Tibial artery (tissue), 4 donors: ENCODE data around the gene SPATA3.

Experiments
- DNase-seq, 2 donors: peaks; one replicate each; pipeline ENCODE4 v3.0.0-alpha.2; 2019
- H3K27ac ChIP-seq, 2 donors: fragments of 200-600 bp; sonication (generic) in 1 of 2; 1 replicate in 1 of 2; 2 replicates in 1 of 2; pipeline ENCODE4 v1.5.1; 2018 to 2019; ENCODE audit warnings: mild to moderate bottlenecking in 1 of 2
- H3K27me3 ChIP-seq, 2 donors: fragments of 200-600 bp; sonication (generic) in 1 of 2; one replicate each; pipeline versions ENCODE4 v1.5.1 to v1.6.0; 2016 to 2019
- H3K36me3 ChIP-seq, 3 donors: fragments of 200-600 bp; sonication (generic) in 2 of 3; one replicate each; pipeline ENCODE4 v1.5.1; 2016 to 2019; ENCODE audit warnings: mild to moderate bottlenecking in 2 of 3
- H3K4me1 ChIP-seq, 4 donors: fragments of 200-600 bp; sonication (generic) in 2 of 4; 1 replicate in 3 of 4; 2 replicates in 1 of 4; pipeline ENCODE4 v1.5.1; 2016 to 2019
- H3K4me3 ChIP-seq, 2 donors: fragments of 200-600 bp; sonication (generic) in 1 of 2; 1 replicate in 1 of 2; 2 replicates in 1 of 2; pipeline ENCODE4 v1.5.1; 2018 to 2019; ENCODE audit warnings: mild to moderate bottlenecking in 2 of 2
- H3K9me3 ChIP-seq, 3 donors: fragments of 200-600 bp; sonication (generic) in 1 of 3; one replicate each; pipeline ENCODE4 v1.5.1; 2016 to 2019
- CTCF ChIP-seq, 2 experiments: fragments of 200-600 bp in 1 of 2; fragments of 450-650 bp in 1 of 2; IDR thresholded peaks; one replicate each; pipeline ENCODE4 v1.5.1; 2017 to 2019; ENCODE audit warnings: antibody characterized with exemption in 2 of 2, mild to moderate bottlenecking in 1 of 2, moderate library complexity in 1 of 2
- intact Hi-C: fragments of 100-400 bp; cut with DNase I; formaldehyde crosslinking; loops from one replicate; pipeline ENCODE4 v1.15.0; 2023; ENCODE audit warnings: low total_unique reads

The SPATA3 gene

GRCh38 chr2:230999477-230999876 lies 3.6 kb downstream of the SPATA3 start:
- intact Hi-C loops = no loop called here
- Histone ChIP-seq H3K4me1 (no peaks in the 10 kb centered on the region), H3K36me3 (no peaks in the 10 kb centered on the region), H3K4me3 (no peak overlapping the region), H3K27ac (no peak overlapping the region), H3K9me3 (no peaks in the 10 kb centered on the region), H3K27me3 (peaks cover 0 to 53% of the 10 kb centered on the region in 2 donors)
- no peak for DNase-seq
- no peak for TF ChIP-seq CTCF (IDR thresholded peaks at IDR 0.05)

GRCh38 chr2:231000211-231000904 lies 4.4 kb downstream of the SPATA3 start:
- no peak for DNase-seq
- intact Hi-C loops = no loop called here
- H3K27me3 ChIP-seq = peaks cover 0 to 47% of the 10 kb centered on the region in 2 donors
- H3K4me3 ChIP-seq = no peak overlapping the region
- H3K27ac ChIP-seq = no peak overlapping the region
- H3K36me3 ChIP-seq = no peaks in the 10 kb centered on the region
- H3K4me1 ChIP-seq = no peaks in the 10 kb centered on the region
- no peak for TF ChIP-seq CTCF (IDR thresholded peaks at IDR 0.05)
- H3K9me3 ChIP-seq = no peaks in the 10 kb centered on the region

GRCh38 chr2:231001036-231001435 lies 5.1 kb downstream of the SPATA3 start:
- peaks cover 0 to 41% of the 10 kb centered on the region in 2 donors for H3K27me3 ChIP-seq
- intact Hi-C loops = no loop called here
- no peak overlapping the region for H3K4me3 ChIP-seq
- H3K36me3 ChIP-seq = no peaks in the 10 kb centered on the region
- no peaks in the 10 kb centered on the region for H3K4me1 ChIP-seq
- no peak for DNase-seq
- no peak overlapping the region for H3K27ac ChIP-seq
- H3K9me3 ChIP-seq = no peaks in the 10 kb centered on the region
- no peak for TF ChIP-seq CTCF (IDR thresholded peaks at IDR 0.05)

GRCh38 chr2:231001921-231002320 lies 6.0 kb downstream of the SPATA3 start:
- H3K36me3 ChIP-seq = no peaks in the 10 kb centered on the region
- H3K4me1 ChIP-seq = no peaks in the 10 kb centered on the region
- no peak overlapping the region for H3K4me3 ChIP-seq
- intact Hi-C loops = no loop called here
- peaks cover 0 to 35% of the 10 kb centered on the region in 2 donors for H3K27me3 ChIP-seq
- no peak for TF ChIP-seq CTCF (IDR thresholded peaks at IDR 0.05)
- H3K9me3 ChIP-seq = no peaks in the 10 kb centered on the region
- H3K27ac ChIP-seq = no peak overlapping the region
- no peak for DNase-seq

GRCh38 chr2:231002641-231003040 lies 6.7 kb downstream of the SPATA3 start:
- H3K9me3 ChIP-seq = no peaks in the 10 kb centered on the region
- H3K27me3 ChIP-seq = peaks cover 0 to 35% of the 10 kb centered on the region in 2 donors
- no peak for DNase-seq
- intact Hi-C loops = no loop called here
- no peak overlapping the region for H3K4me3 ChIP-seq
- H3K36me3 ChIP-seq = no peaks in the 10 kb centered on the region
- TF ChIP-seq CTCF (IDR thresholded peaks at IDR 0.05) = no peak
- H3K27ac ChIP-seq = no peak overlapping the region
- no peaks in the 10 kb centered on the region for H3K4me1 ChIP-seq
